K562 (cell line): ENCODE measurements around the gene SLC16A4. TPM values are rescaled to one million over a fixed set of nuclear protein-coding genes. Genes with fewer than 3 reads are reported as not detected.

Experiments used
- ATAC-seq: fragments of 200-7000 bp; cut with Tn5 transposase; 3 replicates; pipeline ENCODE4 v1.9.1; 2020; ENCODE audit warnings: moderate library complexity
- BruUV-seq: library from RNA; stranded (reverse); fragments of 400-500 nt; replicated peaks from 2 replicates; lab custom pipeline; 2021; lab: Mats Ljungman, UMichigan
- CTCF ChIA-PET: fragments of 300-600 bp; formaldehyde crosslinking; extraction: SDS; loops from one replicate; lab custom pipeline; 2021; ENCODE audit warnings: low intra/inter-chr PET ratio; lab: Yijun Ruan, JAX
- POLR2A ChIA-PET: fragments of 300-600, 350-650 bp; sonication (Branson Sonifier 250); formaldehyde crosslinking; extraction: SDS; loops from one replicate; lab custom pipeline; 2021; ENCODE audit warnings: antibody characterized with exemption, inconsistent platforms; lab: Yijun Ruan, JAX
- DNase-seq, 4 experiments: peaks; one replicate each; pipeline versions ENCODE4 v3.0.0 to v3.0.0-alpha.2; 2011 to 2018; ENCODE audit warnings: low spot score in 3 of 4, mixed read lengths in 3 of 4; ENCODE audit errors: extremely low read depth in 1 of 4
- FAIRE-seq: peaks from 2 replicates; lab custom pipeline; 2011; peaks lifted over from hg19 to GRCh38; lab: Jason Lieb, UNC
- H2AFZ ChIP-seq: 2 replicates; pipeline ENCODE4 v1.6.0; 2011; ENCODE audit warnings: low read depth, low read length, control low read depth, inconsistent platforms
- H3K27ac ChIP-seq: fragments of 200-600 bp; 3 replicates; pipeline ENCODE4 v1.8.0; 2011; ENCODE audit warnings: low read depth, mild to moderate bottlenecking, control low read depth, inconsistent platforms, low read length, moderate library complexity, mixed read lengths; ENCODE audit errors: extremely low read depth
- H3K27me3 ChIP-seq, 2 experiments: fragments of 300-600 bp in 1 of 2; 2 replicates in 1 of 2; 3 replicates in 1 of 2; pipeline versions ENCODE4 v1.6.0 to v1.8.0; 2011; ENCODE audit warnings: inconsistent platforms in 2 of 2, low read length in 2 of 2, mild to moderate bottlenecking in 1 of 2, mixed read lengths in 1 of 2, moderate library complexity in 1 of 2; ENCODE audit not compliant: control insufficient read depth in 2 of 2, insufficient read depth in 2 of 2
- H3K36me3 ChIP-seq: fragments of 300-600 bp; 3 replicates; pipeline ENCODE4 v1.8.0; 2011; ENCODE audit warnings: mild to moderate bottlenecking, low read length, inconsistent platforms; ENCODE audit not compliant: control insufficient read depth, insufficient read depth
- H3K4me1 ChIP-seq, 2 experiments: fragments of 200-600 bp in 1 of 2; replicated peaks in 1 of 2; 2 replicates in 1 of 2; 3 replicates in 1 of 2; pipeline versions ENCODE4 v1.5.1 to v1.8.0; 2011; ENCODE audit warnings: inconsistent platforms in 2 of 2, low read length in 2 of 2, mild to moderate bottlenecking in 1 of 2, mixed read lengths in 1 of 2, moderate library complexity in 1 of 2; ENCODE audit not compliant: control insufficient read depth in 2 of 2, insufficient read depth in 2 of 2
- H3K4me2 ChIP-seq: 2 replicates; pipeline ENCODE4 v1.6.1; 2011; ENCODE audit warnings: low read length, control low read depth, inconsistent platforms, mixed read lengths; ENCODE audit not compliant: insufficient read depth
- H3K4me3 ChIP-seq: fragments of 200-600 bp; sonication (generic), shearing (Covaris generic); 2 replicates; pipeline ENCODE4 v1.5.1; 2016; ENCODE audit warnings: control low read depth, inconsistent platforms
- H3K79me2 ChIP-seq: fragments of 200-600 bp; 3 replicates; pipeline ENCODE4 v1.8.0; 2011; ENCODE audit warnings: low read length, inconsistent platforms; ENCODE audit not compliant: control insufficient read depth, insufficient read depth
- H3K9ac ChIP-seq, 2 experiments: 2 replicates each; pipeline versions ENCODE4 v1.6.0 to v1.6.1; 2011; ENCODE audit warnings: low read depth in 2 of 2, low read length in 2 of 2, control low read depth in 1 of 2, inconsistent platforms in 1 of 2, mild to moderate bottlenecking in 1 of 2, mixed read lengths in 1 of 2; ENCODE audit not compliant: insufficient read depth in 1 of 2
- H3K9me1 ChIP-seq: one replicate; pipeline ENCODE4 v1.6.0; 2011; ENCODE audit warnings: inconsistent platforms, mild to moderate bottlenecking, low read length, moderate library complexity; ENCODE audit not compliant: control insufficient read depth, insufficient read depth
- H3K9me3 ChIP-seq: replicated peaks from 2 replicates; pipeline ENCODE4 v1.5.1; 2011; ENCODE audit warnings: low read depth, low read length, inconsistent platforms; ENCODE audit not compliant: control insufficient read depth, insufficient read depth
- H4K20me1 ChIP-seq: replicated peaks from 2 replicates; pipeline ENCODE4 v1.6.1; 2011; ENCODE audit warnings: low read length, inconsistent platforms, mixed read lengths; ENCODE audit not compliant: control insufficient read depth, insufficient read depth
- ESRRA ChIP-seq: fragments of 450-650 bp; IDR thresholded peaks from 2 replicates; pipeline ENCODE4 v1.6.1; 2014; ENCODE audit warnings: low read depth, mild to moderate bottlenecking, moderate library complexity, borderline replicate concordance
- STAT5B ChIP-seq: fragments of 250-450 bp; sonication (Bioruptor Pico); IDR thresholded peaks from 2 replicates; pipeline ENCODE4 v1.8.0; 2021; ENCODE audit warnings: mild to moderate bottlenecking, inconsistent platforms
- ZNF3 ChIP-seq: fragments of 250-450 bp; sonication (Bioruptor Pico); IDR thresholded peaks from 2 replicates; pipeline ENCODE4 v1.5.0; 2021; ENCODE audit warnings: mild to moderate bottlenecking, moderate library complexity
- WGBS: fragments of 100-300 bp; shearing (Covaris generic); methylation state at CpG from one replicate; pipeline ENCODE4 v1.1.6; 2016; ENCODE audit warnings: low coverage, mixed read lengths; ENCODE audit not compliant: insufficient coverage; ENCODE audit errors: missing lambda C conversion rate; 5-methylcytosine and 5-hydroxymethylcytosine counted together
- in situ Hi-C: fragments of 300-500 bp; cut with MboI; formaldehyde crosslinking; loops from 4 replicates; pipeline ENCODE4 v1.15.0; 2018; ENCODE audit warnings: inconsistent platforms, mixed read lengths
- intact Hi-C: fragments of 100-400 bp; cut with micrococcal nuclease; formaldehyde crosslinking; loops from 2 replicates; pipeline ENCODE4 v1.14.2; 2022
- polyA plus RNA-seq, 8 experiments: library from polyadenylated mRNA; depleted of rRNA in 4 of 8; stranded (reverse) in 5 of 8; unstranded in 3 of 8; fragments of >200 nt; fragmentation: Nextera tagmentation in 2 of 8; fragmentation: Illumina TruSeq in 1 of 8; extraction: Ambion mirVana in 2 of 8; extraction: Trizol in 1 of 8; gene quantifications; 2 replicates each; pipeline versions ENCODE4 v1.2.1 to v1.2.3, GENCODE V29; 2011 to 2014; ENCODE audit warnings: inconsistent platforms in 1 of 8, missing spikeins in 1 of 8
- total RNA-seq, 7 experiments: library from RNA; depleted of rRNA in 6 of 7; stranded (reverse); fragments of >200 nt in 6 of 7; fragmentation: Illumina TruSeq in 2 of 7; extraction: Trizol in 2 of 7; gene quantifications; 2 replicates each; pipeline versions ENCODE4 v1.2.1 to v1.2.3, GENCODE V29; 2011 to 2021; ENCODE audit warnings: low replicate concordance in 1 of 7
- TF ChIP-seq, protein P1 (sequence below): fragments of 450-650 bp; formaldehyde crosslinking; IDR thresholded peaks from 2 replicates; pipeline ENCODE4 v1.4.0; 2020; ENCODE audit warnings: mild to moderate bottlenecking

SLC16A4 gene
- total and polyA plus RNA-seq, 9 of the 15 experiments (the other 6 are each of a cell fraction or from before 2014, with no cell fraction given) = 0.04 to 0.31 (median 0.18) TPM; not detected in 1

DNA sequence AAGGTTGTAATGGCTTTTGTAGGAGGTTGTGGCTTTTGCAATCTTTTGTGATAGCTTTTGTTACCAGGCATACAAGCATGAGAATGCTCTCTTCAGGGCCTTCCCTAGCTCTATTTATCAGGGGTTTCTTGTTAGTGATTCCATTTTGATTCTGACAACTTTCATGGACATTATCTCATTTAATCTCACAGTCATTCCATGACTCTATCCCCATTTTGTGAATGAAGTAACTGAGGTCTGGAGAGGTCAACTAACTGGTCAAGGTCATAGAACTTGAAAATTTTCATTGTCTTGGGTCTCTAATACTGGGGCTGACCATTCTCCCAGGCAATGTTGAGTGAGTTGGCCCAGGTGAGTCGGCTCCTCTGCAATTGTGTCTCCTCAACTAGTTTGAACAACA lies 27.9 kb upstream of the SLC16A4 start:
- Histone ChIP-seq H3K4me3 (no peak overlapping the region), H3K9me3 (no peaks in the 10 kb centered on the region; the same call in 1 of the 2 replicates), H3K9ac (no peak overlapping the region), H3K27ac (no peak overlapping the region), H2AFZ (no peak overlapping the region), H3K4me1 (peaks cover 0 to 22% of the 10 kb centered on the region in 2 experiments; a peak in 4 of 5 replicates), H3K27me3 (peaks cover 0 to 4% of the 10 kb centered on the region in 2 experiments; a peak in 1 of 5 replicates), H3K36me3 (no peaks in the 10 kb centered on the region; the same call in 2 of the 3 replicates)
- DNase-seq = no peak
- no peak for FAIRE-seq
- in situ Hi-C loops = loop anchor here (5.0 kb wide), 1 partner anchor 34 kb away; the partner anchor contains the start of gene PROK1
- POLR2A ChIA-PET = interaction anchor here (1.4 to 1.5 kb wide), 3 partner anchors 10 to 34 kb away, joined by 4 to 7 read pairs (median 5); no protein-coding TSS in a partner anchor
- WGBS = 28% methylated on average over 1 of the region's 1 CpG
- intact Hi-C loops = no loop called here
- TF ChIP-seq ESRRA (peak; percentile 63; the same call in 1 of the 2 replicates), ZNF3 (CRISPR knock-in tag) (peak; percentile 92), STAT5B (CRISPR knock-in tag) (no peak)
- TF ChIP-seq, protein P1, sequence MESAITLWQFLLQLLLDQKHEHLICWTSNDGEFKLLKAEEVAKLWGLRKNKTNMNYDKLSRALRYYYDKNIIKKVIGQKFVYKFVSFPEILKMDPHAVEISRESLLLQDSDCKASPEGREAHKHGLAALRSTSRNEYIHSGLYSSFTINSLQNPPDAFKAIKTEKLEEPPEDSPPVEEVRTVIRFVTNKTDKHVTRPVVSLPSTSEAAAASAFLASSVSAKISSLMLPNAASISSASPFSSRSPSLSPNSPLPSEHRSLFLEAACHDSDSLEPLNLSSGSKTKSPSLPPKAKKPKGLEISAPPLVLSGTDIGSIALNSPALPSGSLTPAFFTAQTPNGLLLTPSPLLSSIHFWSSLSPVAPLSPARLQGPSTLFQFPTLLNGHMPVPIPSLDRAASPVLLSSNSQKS (CRISPR knock-in tag) = no peak
- TF ChIP-seq, all 486 proteins: peak for 2
- no peak overlapping the region for H3K4me2 ChIP-seq
- CTCF ChIA-PET = no interaction called here
- no peaks in the 10 kb centered on the region; the same call in 1 of the 2 replicates for H4K20me1 ChIP-seq
- H3K9me1 ChIP-seq = no peaks in the 10 kb centered on the region
- ATAC-seq = no peak
- no TSS peak for BruUV-seq
- no peaks in the 10 kb centered on the region for H3K79me2 ChIP-seq
